Fibroblast of pulmonary artery (primary cell): ENCODE results near the gene TRMT61A.

ENCODE experiments used
- DNase-seq: peaks from one replicate; pipeline ENCODE4 v3.0.0-alpha.2; 2010; ENCODE audit warnings: low read depth
- H3K4me3 ChIP-seq: replicated peaks from 2 replicates; pipeline ENCODE4 v1.5.1; 2011; ENCODE audit warnings: low read depth, mild to moderate bottlenecking, control low read depth, low read length, moderate library complexity
- CTCF ChIP-seq: IDR thresholded peaks from 2 replicates; pipeline ENCODE4 v1.5.1; 2011; ENCODE audit warnings: mild to moderate bottlenecking, control low read depth, low read length, inconsistent platforms; ENCODE audit errors: missing control alignments

The TRMT61A gene

GRCh38 chr14:103581206-103581605 lies 52.2 kb downstream of the TRMT61A start:
- H3K4me3 ChIP-seq: no peak overlapping the region
- TF ChIP-seq CTCF: no peak
- no peak for DNase-seq

- H3K4me3 ChIP-seq: no peak overlapping the region
- DNase-seq: no peak
- TF ChIP-seq CTCF: no peak
Measured at GRCh38 chr14:103581954-103582703, 53.1 kb downstream of the TRMT61A start.

- no peak for TF ChIP-seq CTCF
- no peak for DNase-seq
- no peak overlapping the region for H3K4me3 ChIP-seq
Measured at GRCh38 chr14:103584326-103584915, 55.4 kb downstream of the TRMT61A start.
